ENCODE results near the gene CRY2.

DNA sequence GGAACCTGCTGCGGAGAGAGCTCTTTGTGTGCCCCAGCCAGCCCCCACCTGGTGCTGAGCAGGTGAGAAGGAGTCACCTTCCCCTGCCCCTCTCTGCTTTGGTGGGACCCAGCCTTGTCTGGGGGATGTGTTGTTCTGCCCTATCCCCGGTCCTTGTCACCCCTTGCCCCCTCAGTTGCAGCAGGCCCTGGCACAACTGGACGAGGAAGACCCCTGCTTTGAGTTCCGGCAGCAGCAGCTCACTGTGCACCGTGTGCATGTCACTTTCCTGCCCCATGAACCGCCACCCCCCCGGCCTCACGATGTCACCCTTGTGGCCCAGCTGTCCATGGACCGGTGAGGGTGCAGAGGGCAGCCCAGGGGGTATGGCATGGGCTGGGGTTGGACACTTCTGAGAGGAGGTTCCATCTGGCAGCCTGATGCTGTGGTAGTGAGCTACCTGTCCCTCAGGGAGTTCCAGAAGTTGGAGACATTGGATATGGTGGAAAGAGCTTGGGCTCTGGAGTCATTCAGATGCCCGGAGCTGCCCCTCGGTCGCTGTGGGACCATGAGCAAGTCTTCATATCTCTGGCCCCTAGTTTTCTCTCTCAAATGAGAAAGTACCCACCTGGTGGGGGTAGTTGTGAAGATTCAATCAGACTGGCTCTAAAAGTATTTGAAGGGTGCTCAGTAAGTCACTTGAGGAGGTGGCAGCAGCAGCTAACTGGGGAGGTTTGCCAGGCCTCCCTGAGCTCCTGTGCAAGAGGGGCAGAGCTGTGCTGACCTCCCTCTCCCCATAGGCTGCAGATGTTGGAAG lies 79.5 kb downstream of the CRY2 start:
- TF ChIP-seq, protein P1, sequence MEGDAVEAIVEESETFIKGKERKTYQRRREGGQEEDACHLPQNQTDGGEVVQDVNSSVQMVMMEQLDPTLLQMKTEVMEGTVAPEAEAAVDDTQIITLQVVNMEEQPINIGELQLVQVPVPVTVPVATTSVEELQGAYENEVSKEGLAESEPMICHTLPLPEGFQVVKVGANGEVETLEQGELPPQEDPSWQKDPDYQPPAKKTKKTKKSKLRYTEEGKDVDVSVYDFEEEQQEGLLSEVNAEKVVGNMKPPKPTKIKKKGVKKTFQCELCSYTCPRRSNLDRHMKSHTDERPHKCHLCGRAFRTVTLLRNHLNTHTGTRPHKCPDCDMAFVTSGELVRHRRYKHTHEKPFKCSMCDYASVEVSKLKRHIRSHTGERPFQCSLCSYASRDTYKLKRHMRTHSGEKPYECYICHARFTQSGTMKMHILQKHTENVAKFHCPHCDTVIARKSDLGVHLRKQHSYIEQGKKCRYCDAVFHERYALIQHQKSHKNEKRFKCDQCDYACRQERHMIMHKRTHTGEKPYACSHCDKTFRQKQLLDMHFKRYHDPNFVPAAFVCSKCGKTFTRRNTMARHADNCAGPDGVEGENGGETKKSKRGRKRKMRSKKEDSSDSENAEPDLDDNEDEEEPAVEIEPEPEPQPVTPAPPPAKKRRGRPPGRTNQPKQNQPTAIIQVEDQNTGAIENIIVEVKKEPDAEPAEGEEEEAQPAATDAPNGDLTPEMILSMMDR (IDR thresholded peaks at IDR 0.05), result no peak
- TF ChIP-seq POLR2A (IDR thresholded peaks at IDR 0.05), result no peak
